Inflammatory macrophage (primary cell): ENCODE measurements around the gene AKT1S1.
"Not testable (repeated sequence)": the region's sequence is repeated elsewhere in the genome, so short reads cannot be mapped to it uniquely, and the experiment has no call there.

Experiments
- DNase-seq, 2 donors: peaks; one replicate each; pipeline ENCODE4 v3.0.0-alpha.2; 2020 to 2022
- total RNA-seq, 18 experiments: gene quantifications; one replicate each; lab custom pipeline; 2026; ENCODE audit warnings: mixed read lengths in 6 of 18, inconsistent platforms in 2 of 18; lab: John Stamatoyannopoulos, UW

AKT1S1 gene
- total RNA-seq, result 7.7 to 40.9 (median 18.8) reads per million in 18 experiments

DNA sequence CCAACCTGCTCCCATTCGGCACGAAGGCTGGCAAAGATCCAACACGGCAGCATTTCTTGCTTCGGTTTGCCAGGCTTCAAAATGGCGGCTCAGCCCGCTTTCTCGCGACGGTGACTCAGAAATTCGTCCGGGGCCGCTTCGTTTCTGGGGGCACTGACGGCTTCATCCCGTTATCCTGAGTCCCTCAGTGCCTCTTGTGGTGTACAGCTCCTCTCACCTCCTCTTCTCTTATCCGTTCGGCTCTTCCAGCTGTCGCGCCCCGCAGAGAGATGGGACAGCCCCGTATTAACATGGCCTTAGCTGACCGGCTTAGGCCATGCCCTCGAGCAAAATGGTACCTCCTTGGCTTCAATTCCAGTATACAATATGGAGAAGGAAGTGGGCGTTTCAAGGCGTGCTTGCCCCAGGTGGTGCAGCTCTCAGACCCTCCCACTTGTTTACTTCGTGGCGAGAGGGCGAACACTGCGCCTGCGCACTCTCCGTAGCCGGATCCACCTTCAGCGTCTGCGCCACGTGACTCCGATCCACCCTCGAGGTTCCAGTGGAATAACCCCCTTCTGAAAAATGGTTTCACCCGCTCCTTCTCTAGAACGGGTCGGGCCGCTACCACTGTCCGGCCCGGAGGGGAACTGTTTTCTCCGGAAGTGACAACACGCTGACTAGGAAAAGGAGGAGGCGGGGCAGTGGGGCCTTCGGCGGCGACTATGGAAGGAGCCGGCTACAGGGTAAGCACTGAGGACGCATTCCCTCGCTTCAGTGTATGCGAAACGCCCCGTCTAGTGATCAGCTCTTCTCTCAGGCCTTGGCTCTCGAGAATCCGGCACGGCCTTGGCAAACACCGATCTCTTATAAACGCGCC lies at the start of gene AKT1S1, which contains the start of gene TBC1D17:
AKT1S1 (minus strand) TSS at position 336 of the 859 bp plus-strand sequence. CDS start 4,060 bp downstream, outside the sequence.
TBC1D17 (plus strand) TSS at position 683 of the 859 bp plus-strand sequence; CDS start at position 705, 22 bp downstream.
- peak; percentile 100 for DNase-seq

DNA sequence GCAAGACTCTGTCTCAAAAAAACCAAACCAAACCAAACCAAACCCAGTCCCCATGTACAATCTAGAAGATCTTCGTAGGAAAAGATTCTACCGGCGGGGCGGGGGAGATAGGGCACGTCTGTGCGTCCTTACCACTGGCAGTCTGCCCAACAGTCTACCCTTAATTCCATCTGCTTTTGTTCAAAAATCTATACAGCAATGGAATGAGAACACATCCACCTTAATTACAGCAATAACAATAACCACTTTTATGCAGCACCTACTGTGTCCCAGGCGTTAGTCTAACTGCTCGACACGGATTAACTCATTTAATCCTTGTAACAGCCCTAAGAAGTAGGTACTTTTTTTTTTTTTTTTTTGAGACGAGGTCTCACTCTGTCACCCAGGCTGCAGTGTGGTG lies 49.4 kb upstream of the AKT1S1 start:
- DNase-seq, result no peak

DNA sequence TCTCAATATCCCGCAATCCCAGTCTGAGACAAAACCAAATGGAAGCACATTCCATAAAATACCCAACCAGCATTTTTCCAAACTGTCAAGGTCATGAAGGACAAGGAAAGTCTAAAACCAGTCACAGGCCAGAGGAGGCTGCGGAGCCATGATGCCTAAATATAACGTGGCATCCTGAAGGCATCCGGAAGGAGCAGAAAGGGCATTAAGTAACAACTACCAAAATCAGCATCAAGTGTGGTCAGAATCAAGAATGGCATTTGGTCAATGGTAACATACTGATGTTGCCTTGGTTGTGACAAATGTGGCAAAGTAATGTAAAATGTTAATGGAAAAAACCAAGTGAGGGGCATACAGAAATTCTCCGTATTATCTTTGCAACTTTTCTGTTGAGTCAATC lies 48.3 kb upstream of the AKT1S1 start:
- no peak for DNase-seq

DNA sequence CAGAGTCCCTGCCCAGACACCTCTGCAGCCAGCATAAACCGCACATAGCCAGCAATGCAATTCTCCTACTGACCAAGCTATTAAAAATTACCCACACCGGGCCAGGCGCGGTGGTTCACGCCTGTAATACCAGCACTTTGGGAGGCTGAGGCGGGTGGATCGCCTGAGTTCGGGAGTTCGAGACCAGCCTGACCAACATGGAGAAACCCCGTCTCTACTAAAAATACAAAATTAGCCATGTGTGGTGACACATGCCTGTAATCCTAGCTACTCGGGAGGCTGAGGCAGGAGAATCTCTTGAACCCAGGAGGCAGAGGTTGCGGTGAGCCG lies 47.7 kb upstream of the AKT1S1 start:
- DNase-seq, result not testable (repeated sequence)

DNA sequence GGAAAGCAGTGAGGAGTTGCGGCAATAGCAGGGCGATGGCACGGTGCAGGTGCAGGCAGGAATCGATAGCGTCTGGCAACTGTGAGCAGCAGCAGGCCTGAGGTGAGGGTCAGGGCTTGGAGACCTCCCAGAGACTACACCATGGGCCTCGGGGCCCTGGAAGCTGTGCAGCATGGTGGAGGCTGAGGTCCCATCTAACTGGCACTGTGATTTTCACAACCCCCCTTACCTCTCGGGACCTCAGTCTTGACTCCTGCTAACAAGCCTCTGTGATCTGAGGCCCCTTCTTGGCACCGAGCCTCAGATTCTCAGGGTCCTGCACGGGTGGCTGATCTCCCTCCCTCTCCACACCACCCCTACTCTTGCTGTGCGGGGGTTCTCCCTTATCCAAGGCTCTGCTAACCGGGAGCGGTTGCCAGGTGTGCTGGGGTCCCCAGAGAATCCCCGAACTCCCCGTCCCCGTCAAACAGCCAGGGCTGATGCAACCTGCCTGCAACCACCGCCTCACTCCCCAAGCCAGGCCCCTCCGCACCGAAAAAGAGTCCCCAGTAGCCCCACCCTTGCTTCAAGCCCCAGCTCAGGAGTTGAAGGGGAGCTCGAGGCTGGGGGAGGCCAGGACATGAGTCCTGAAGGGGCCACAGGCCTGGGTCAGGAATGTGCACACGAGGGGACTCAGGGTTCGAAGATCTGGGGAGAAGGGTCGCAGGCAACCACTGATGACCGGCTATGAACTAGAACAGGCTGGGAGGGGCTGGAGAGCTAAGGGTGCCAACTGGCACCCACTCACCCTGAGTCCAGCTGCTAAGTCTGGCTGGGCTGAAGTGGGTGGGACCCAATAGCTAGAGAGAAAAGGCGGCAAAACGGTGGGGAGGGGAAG lies 47.1 kb upstream of the AKT1S1 start:
- DNase-seq, result no peak

DNA sequence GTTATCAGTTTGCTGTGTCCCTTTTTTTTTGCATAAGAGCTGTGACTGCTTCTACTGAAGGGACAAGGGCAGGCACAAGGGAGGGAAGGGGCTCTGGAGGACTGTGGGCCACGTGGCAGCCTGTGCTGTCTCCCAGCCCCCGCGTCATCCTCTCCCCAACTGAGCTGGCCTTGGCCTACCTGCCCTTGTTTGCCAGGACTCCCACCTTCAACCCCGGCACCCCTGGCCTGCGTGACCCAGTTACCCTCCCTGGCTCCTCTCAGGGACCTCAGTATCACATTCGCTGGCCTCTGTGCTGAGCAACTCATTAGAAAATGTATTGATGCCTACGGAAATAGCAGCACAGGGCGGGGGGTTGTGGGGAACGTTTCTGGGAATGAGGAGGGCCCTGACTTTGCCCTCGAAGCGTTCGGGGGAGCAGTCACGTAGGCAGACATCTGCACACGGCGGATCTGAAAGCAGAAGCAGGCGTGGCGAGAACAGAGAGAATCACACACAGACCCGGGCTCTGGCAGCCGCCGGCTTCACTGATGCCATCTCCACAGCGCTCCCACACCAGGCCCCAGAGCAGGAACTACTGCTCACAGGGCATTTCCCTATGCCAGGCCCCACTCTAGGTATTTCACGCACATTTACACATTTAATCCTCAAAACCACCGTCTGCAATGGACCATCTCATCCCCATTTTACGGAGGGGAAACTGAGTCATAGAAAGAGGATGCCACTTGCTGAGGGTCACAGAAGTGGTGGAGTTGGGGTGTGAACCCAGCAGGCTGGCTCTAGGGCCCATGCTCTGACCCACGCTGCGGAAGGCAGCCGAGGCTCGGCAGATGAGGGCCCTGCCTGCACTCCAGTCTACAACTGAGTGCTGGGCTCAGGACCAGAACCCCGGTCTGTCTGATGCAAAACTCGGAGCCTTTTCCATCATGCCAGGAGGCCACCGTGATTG lies 46.2 kb upstream of the AKT1S1 start:
- peak; percentile 37 to 65 for DNase-seq

DNA sequence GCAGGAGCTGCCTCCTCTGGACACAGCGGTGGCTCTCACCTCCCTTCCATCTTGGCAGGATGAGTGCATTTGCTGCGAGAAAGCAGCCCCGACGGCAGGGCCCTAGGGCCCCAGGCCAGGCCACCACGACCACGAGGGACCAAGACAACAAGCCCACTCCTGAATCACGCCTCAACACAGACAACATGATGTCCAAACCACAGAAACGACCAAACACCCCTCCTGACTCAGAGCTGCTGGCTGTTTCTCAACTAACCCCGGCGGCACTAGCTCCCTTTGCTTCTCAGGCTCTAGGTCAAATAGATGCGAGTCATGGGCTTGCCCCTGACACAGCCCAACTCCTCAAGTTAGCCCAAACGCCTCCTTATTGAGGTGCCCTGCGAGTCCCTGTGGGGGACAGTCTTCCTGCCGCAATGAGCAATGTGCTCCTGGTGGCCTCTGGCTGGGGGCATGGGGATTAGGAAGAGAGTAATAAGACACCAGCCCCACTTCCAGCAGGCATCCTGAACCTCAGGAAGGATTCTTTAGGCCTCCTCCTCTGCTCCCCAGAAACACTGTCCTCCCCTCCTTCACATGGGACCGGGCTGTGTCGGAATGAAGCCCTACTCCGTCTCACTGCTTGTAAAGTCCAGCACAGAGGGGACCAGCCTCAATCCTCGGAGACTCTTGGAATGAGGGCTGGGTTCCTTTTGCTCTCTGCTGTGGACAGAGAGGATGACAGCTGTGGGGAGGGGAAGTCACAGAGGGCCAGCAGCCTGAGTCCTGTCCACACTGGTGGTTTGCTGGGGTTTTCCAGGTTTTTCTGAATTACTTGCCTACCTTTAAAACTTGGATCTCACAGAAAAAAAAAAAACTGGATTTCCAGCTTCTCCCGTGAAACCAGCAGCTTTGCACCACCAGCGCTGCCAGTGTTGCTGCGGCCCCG lies 45.0 kb upstream of the AKT1S1 start:
- peak; percentile 15 to 39 for DNase-seq

DNA sequence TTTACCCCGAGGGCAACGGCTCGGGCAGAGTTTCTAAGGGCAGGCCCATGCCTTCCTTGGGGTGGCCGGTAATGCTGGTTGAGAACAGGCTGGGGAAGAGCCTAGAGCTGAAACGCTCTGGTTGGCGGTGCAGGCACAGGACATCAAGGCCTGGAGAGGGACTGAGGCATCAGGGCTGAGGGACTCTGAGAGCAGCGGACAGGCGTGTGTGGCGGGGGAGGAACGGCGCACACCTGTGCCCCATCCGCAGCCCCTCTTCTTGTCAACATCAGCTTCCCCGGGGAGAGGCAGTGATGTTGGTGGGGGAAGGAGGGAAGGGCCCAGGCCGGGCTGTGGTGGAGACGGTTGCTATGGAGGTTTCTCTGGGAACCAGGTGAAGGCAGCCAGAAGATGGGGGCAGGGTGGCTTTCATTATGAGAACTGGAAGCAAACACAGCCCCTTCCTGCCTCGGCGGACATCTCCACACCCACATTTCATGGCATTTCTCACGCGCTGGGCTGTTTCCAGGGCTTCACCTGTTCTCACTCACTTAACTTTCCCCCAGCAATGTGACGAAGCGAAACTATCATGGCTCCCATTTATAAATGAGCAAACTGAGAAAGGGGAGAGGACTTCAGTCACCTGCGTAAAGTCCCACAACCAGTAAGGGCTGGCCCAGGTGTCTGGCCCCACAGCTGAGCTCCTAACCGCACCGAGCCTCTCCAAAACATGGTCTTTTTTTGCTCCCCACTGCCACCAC lies 43.6 kb upstream of the AKT1S1 start:
- DNase-seq, result no peak

DNA sequence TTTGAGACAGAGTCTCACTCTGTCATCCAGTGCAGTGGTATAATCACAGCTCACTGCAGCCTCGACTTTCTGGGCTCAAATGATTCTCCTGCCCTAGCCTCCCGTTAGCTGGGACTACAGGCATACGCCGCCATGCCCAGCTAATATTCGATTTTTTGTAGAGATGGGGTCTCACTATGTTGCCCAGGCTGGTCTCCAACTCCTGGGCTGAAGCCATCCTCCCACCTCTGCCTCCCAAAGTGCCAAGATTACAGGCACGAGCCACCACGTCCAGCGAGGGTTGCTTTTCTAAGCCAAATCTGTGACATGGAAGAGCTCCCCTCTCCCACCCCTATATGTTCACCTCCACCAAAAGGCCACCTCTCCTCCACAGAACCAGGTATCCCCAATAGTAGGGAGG lies 40.9 kb upstream of the AKT1S1 start:
- no peak for DNase-seq

DNA sequence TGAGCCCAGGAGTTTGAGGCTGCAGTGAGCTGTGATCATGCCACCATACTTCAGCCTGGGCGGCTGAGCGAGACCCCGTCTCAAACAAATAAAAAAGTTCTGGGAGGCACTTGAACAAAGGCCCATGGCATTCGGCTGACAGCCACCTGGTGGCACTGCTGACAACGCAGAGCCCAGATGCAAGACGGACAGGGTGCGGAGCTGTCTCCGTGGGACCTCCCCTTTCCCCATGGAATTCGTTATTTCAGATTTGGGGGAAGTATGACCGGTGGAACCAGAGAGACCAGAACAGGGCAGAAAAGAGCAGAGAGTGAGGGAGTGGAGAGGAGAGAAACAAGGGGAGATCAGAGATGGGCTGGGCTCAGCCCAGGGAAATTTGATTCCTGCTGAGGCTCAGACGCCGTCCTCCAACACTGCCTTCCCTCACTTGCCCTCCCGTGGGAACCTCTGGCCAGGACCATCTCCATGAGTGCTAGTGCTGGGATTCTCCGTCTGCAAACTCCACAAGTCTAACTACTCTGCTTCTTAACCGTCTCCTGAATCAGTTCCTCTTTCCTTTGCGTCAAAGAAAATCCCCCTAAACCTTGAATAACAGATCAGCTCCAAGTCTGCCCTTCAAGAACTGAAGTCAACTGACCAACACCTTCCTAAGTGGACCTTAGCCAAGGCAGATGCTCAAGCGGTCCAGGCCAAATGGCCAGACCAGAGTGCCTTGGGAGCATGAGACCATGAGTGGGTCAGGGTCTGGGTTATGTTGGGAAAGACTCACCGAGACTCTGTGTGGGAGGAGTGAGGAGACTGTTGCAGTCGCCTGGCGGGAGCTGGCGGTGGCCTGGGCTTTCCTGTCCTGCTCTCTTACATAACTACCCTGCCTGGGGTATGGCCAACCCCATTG lies 39.9 kb upstream of the AKT1S1 start:
- DNase-seq, result peak; percentile 61 to 80

DNA sequence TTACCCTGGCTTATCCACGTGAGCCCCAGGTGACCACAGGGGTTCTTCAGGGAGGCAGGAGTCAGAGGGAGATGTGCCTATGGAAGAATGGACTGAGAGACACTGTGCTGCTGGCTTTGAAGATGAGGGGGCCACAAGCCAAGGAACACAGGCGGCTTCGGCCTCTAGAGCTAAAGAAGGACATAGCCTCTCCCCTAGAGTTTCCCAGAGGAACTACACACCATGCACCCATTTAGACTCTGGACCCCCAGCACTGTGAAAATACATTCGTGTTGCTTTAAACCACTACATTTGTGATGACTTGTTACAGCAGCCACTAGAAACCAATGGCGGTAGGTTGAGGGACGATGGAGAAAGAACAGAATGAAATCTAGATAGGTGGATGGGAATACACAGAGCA lies 38.1 kb upstream of the AKT1S1 start:
- DNase-seq, result no peak

DNA sequence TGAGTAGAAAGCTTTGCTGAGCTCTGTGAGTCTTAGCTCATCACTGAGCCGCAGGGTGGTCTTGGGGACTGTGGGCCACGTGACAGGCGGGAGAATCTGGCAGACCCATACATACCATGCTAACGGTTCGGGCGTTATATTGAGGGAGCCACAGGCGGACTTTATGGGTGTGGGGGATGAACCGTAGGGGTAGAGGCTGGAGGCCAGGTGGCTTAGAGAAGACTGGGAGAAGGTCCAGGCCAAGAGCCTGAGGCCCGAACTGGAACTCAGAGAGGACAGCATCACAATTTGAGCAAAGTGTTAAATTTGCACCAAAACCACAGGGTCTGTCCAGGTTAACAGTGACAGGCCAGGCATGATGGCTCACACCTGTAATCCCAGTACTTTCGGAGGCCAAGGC lies 36.6 kb upstream of the AKT1S1 start:
- DNase-seq, result no peak

DNA sequence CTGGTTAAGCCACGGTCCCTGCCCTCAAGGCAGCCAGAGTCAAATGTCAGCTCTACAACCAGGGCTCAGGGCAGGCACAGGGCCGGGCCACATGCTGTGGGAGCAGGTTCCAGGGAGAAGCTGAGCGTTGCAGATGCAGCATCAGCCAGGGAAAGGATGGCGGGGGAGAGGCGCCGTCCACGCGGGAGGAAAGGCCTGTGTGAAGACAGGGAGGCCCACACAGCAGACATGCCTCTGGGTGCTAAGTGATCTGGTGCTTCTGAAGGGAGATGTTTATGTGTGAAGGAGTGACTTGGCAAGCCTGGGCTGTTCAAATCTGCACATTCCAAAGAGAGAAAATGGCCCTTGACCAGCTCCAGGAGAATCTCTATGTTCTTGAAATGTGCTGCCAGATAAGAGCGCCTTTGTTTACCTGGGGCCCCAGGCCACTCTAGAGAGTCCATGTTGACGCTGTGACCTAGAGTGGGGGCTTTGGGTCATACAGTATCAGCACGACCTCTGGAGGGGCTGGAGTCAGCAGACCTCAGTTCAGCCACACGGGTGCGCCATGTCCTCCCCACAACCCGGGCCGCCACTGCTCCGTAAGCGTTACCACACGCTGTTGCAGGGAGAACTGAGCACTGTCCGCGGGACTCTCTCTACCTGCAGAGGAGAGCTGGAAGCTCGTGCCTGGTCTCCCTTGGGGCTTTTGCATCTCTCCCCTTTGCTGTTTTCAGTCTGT lies 36.0 kb upstream of the AKT1S1 start:
- no peak for DNase-seq

DNA sequence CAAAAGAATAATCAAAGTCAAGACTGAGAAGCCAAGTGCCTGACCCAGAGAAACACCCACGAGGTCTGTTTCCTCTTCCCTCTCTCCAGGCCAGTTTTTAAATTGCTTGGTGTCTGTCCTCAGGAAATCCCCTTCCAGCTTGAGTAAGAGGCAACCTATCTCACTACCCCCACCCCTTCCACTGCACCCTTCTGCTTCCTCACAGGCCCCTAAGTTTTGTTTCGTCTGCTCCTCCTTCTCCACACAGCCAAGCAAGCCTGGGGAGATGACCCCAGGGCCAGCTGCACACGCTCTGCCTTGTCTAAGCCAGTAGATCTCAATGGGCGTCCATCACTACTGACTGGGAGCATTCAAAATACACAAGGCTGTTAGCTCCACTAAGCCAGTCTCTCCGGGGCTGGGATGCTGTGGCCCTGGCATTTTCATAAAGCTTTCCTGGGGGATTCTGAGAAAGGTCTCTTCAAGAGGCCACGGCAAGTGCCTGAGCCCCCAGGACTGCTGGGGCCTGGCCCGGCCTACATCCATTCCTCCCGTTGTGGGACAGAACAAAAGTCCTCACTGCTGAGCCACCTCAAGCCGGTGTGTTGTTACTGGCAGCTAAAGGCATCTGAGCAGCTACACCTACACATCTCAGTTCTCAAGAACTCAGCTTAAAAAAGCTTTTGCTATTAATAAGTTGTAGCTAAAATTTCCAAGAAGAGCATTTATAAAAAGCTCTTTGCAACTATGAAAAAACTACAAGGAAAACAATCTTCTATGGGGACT lies 34.4 kb upstream of the AKT1S1 start:
- DNase-seq, result peak; percentile 69 to 73

DNA sequence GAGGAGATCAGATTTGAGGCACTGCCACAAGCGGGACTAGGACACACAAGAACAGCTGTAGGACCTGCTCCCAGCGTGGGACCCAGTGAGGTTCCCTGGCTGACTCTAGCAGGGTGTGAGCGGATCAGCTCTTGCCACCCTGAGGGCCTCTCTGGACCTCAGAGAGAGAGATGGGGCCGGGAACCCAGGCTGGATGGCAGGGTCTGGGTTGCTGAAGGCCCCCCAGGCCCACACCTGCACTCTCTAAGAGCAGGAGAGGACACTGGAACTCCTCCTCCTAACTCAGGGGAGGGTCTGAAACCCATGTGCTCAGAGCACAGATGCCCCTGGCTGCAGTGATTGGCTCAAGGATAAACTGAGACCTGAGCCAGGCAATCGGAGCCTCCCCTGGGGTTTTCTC lies 33.0 kb upstream of the AKT1S1 start:
- DNase-seq, result no peak

DNA sequence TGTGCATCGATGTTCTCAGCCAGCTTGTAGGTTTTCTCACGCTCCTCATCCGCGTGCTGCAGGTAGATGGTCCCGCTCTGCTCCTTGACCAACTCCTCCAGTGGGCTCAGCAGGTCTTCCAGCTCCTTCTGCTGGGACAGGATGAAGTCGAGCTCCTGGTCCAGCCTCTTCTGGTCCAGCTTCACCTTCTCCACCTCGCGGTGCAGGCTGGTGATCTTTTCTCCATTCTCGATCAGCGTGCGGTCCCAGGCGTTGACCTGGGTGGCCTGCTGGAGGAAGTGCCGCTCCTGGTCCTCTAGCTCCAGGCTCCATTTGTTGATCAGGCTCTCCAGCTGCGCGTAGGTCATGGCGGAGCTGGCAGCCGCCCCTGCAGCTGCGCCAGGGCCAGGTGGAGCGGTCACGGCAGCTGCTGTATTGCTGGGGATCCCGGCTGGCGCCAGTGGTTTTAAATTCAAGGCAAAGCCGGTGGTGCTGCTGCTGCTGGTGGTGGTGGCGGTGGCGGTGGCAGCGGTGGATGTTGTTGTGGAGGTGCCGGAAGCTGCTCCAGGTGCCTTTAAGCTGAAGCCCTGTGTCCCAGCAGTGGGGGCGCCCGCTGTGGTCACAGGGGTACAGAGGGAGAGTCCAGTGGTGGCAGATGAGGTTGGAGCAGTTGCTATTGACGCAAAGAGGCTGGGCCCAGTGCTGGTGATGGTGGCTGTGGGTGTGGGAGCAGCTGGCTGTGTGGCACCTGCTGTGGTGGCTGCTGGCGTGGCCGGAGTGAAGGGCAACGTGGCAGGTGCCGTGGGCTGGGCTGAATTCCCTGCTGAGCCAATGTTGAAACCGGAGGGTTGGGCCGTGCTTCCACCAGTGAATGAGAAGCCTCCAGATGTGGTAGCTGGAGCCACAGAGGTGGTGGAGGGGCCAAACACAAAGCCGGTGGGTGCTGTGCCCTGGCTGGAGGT lies 31.6 kb upstream of the AKT1S1 start:
- DNase-seq, result no peak
